GM19240 (cell line): ENCODE measurements around the gene PTPN5.

ENCODE experiments used
- DNase-seq: peaks from one replicate; pipeline ENCODE4 v3.0.0; 2011; ENCODE audit warnings: low spot score; ENCODE audit not compliant: insufficient read length

PTPN5 gene

GRCh38 chr11:18743365-18743764 is 48.2 kb downstream of the PTPN5 start:
- no peak for DNase-seq

GRCh38 chr11:18741783-18742182 is 49.8 kb downstream of the PTPN5 start:
- no peak for DNase-seq

DNA sequence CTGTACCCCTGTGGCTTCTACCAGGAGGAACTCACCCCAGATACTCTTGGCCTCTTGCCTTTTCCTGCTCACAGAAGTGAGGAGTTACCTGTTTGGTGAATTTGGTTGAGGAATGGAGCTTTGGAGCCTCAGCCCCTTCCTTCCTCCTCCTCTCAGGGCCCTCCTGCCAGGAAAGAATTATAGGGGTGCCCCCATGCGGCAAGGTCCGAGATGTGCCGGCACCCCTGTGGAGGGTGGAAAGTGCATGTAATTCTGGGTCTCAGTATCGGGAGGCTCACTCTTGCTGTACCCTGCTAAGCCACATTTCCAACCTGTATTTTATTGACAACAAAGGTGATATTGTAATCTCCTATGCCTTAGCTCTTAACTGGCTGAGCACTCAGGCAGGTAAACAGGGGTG is 51.9 kb downstream of the PTPN5 start:
- DNase-seq = no peak

DNA sequence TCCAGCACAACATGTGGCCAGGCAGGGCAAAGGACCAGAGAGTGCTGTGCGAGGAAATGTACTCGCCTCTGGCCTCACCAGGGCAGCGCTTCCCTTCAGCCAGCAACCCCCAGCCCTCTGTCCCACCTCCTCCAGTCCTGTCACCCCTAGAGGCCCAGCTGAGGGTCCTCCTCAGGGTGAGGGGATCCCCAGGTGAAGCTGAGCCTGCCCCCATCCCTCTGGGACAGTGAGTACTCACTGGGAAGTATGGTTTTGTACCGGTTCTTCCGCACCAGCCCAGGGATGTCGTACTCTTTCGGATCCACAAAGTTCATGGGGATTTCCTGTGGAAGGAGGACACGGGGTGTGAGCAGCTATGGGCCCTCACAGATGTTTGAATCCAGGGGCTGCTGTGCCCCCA is 54.0 kb downstream of the PTPN5 start:
- DNase-seq = no peak

GRCh38 chr11:18736590-18737148 is 54.9 kb downstream of the PTPN5 start:
- DNase-seq = no peak

DNA sequence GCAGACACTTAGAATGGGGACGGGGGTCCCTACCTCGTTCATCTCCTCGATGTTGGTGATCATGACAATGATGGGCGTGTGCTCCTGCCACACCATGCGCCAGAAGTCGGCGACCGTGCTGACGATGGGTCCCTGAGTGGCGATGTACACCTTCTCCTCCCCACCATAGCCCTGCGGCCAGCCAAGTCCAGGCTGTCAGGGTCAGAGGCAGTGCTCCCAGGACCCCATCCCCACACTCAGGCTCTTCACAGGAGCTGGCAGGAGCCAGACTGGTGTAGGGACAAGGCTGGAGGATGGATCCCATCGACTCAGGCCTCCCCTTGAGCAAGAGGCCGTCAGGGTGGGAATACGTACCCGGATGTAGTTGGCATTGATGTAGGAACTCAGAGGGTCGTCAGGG is 58.4 kb downstream of the PTPN5 start:
- DNase-seq = no peak

DNA sequence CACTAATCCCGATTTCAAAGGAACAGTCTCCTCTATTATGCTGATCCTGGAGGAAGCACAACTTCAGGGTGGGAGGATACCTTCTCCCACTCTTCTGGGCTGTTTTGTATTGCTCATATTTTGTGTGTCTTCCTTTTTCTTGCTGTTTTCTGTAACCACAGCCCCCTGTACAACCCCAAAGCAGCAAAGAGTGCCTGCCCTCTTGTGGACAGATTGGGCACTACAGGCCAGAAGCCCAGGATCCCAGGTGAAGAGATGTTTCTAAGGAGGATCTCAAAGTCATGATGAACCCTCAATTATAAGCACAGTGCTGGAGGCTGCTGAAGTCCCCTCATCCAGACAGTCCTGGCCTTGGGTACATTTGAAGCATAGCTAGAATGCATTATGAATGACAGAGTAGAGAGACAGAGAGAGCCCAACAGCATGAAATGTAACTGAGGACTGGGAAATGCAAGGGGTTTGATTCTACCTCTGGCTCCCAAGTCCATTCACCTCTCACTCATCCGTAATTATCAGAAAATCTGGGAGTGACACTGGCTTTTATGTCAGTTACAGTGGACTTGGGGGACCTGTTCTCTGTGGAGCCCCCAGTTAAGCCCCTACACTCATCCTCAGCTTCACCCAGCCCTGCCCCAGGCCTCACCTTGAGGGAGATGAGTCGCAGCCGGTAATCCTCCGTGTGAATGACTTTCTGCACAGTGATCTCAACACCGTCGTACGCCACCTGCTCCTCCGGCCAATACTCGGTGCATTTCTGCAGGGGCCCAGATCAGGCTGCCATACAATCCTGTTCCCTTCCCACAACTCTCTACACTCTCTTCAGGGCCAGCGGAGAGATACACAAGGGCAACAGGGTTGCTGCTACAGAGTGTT is 59.4 kb downstream of the PTPN5 start:
- DNase-seq = peak; percentile 68

GRCh38 chr11:18731441-18731840 is 60.2 kb downstream of the PTPN5 start:
- no peak for DNase-seq

DNA sequence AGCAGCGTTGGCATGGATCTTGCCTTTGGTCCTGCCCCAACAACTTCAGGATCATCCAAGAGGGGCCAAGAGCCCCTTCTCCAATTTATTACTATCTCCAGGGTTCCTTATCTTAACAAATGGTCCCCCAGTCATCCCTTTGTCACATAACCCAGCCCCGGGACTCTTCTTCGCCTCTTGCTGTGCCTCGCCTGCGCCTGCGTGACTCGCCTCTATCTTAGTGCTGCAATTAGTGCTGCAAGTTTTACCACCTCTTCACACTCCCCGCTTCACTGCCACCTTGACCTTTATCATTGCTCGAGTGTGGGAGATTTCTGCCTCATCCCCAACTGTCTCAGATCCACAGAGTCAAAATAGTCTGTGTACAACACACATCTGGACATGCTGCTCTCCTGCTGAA is 61.6 kb downstream of the PTPN5 start:
- no peak for DNase-seq

DNA sequence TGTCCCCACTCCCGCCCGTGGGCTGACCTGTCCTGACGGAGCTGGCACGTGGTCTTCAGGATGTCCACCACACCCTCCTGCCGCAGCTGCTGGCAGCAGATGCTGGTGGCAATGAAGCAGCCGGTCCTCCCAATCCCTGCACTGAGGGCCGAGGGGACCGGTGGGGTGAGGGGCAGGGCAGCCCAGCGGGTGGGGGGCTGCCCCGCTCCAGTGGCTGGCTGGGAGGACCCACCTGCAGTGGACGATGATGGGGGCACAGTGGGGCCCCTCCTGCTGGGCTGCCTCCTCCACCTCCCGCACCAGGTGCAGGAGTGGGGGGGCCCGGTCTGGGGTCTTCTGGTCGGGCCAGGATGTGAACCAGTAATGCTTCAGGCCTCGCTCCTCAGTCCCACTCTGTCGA is 62.2 kb downstream of the PTPN5 start:
- DNase-seq = no peak

DNA sequence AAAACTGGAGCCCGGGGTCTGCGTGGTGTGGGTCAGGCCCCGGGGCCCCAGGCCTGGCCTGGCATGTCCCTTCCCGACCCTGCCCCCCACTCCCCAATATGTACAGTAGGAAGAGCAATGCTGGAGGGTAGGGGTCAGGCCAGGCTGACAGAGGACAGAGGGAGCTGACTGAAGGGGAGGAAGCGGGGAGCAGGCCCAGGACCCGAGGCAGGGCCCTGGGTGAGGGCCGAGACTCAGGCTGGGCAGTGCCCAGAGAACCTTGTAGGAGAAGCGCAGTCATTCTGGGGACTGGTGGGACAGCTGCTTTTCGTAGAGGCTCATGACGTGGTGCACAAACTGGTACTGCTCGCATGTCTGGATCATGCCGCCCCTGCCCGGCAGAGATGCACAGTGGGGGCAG is 62.9 kb downstream of the PTPN5 start:
- no peak for DNase-seq

DNA sequence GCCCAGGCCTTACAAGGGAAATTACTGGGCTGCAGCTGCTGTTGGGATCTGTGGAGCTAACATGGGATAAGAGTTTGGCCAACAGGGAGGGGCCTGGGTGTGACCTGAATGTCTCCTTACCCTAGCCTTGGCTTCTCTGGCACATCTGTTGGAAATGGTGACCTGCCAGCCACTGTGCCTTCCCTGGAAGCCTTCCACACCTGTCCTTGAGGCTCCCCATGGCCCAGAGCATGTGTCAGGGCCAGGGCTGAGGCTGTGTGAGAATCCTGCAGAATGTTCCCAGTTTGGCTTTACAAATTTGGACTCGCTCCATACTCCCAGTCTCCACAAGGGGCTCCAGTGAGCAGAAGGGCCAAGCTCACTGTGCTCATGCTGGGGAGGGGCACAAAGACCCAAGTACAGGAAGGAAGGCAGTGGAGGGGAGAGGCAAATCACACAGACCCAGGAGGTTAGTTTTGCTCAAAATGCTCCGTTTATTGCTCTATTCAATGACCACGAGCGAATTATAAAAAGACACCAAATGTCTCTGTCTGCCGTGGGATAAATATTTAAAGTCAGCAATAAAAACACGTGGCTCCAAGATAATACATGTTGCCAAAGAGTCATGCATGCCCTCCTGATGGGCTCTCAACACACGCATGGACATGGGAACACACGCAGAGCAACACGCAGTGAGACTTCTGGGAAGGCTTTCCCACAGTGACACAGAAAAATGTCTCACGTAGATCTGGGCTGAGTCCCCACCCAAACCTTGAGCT is 63.9 kb downstream of the PTPN5 start:
- peak; percentile 52 for DNase-seq

DNA sequence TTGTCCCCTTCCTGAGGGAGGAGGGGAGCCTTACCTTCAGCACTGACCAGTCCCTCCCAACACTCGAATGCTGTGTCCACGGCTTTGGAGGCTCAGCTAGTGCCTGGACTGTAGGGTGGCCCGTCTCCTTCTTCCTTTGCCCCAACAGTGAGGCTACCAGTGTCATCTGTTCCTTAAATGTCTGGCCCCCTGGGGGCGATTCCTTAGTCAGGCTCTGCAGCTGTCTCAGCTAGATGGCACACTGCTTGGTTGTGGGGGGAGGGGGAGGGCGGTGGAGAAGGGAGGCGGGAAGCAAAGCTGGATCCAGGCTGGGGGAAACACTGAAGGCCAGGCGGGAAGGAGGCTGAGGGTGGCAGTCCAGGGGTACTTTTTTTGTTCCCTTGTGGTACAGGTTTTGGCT is 65.6 kb downstream of the PTPN5 start, which contains the start of gene IGSF22:
Gene IGSF22 (minus strand): TSS at position 149 of the 400 bp plus-strand sequence. CDS start 1,952 bp downstream, outside the sequence.
- no peak for DNase-seq

GRCh38 chr11:18723991-18724390 is 67.6 kb downstream of the PTPN5 start:
- DNase-seq = no peak

DNA sequence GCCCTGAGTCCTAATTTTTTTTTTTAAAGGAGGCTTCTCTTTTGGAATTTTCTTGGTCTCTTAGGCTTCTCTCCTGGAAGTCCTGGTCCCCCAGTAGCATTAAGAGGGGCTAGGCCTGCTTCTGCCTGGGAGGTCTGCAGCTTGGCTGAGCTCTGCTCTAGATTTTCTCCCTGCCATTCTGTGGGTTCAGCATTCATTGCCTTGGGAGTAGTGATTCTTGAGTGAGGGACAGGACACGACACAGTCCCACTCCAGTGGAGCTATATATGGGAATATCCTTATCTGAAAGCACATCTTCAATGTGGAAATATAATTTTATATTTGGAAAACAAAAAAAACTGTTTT is 69.3 kb downstream of the PTPN5 start:
- DNase-seq = no peak

DNA sequence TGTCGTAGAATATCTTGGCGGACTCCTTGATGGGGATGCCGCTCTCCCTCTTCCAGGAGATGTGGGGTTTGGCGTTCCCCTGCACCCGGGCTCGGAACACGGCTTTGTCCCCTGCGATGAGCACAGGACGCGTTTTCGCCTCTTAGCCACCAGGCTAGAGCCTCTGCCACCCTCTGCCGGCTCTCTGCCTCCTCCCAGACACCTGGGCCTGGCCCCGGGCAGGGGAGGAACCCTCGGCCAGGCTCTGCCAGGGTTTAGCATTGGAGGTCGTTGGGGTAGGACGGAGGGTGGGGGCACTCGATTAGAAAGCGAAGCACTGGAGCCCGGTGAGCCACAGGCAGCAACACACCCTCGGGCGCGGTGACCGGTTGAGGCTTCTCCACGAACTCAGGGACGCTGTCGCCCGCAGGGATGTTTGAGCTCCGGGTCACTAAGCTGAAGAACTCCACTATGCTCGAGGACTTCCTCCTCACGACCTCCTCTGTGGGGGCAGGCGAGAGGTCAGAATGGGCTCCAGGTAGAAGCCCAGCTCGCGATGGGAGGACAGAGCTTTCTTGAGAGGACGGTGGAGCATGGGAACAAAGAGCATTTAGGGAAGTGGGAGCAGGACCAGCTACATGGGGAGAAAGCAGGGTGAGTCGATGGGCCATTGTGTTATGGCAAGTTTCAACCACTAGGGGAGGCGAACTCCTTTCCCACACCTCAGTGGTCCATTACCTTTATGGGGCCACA is 69.9 kb downstream of the PTPN5 start:
- peak; percentile 51 for DNase-seq

- peak; percentile 43 for DNase-seq
These were observed 70.6 kb downstream of the PTPN5 start for GRCh38 chr11:18720808-18721560.

DNA sequence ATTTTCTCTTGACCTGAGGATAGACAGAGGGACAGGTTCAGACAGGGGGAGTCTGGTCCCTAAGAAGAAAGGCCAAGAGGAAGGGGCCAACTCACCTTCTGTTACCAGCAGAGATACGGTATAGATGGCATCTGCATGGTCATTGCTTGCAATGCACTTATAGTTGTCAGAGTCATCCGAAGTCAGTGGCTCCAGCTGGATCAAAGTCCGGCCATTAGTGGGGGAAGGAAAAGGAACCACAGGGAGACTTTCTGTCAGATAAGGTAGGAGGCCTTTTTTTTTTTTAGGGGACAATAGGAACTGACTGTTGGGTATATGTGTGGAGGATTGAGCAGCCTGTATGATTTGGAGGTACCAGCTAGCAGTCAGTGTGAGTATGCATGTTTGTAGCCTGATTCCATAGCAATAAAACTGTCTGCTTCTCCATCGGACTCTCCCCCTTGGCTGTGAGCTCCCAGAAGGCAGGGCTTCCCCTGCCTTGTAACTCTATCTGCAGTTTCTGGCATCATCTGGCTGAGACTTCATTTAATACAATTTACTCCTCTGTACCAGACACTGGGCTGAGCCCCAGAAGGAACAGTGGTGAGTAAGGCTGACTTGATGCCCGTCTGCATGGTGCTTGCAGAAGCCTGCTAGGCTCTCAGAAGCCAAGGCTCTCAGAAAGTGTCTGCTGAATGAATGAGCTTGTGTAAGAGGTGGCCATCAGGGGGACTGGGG is 71.3 kb downstream of the PTPN5 start:
- no peak for DNase-seq

GRCh38 chr11:18715476-18715875 is 76.1 kb downstream of the PTPN5 start:
- no peak for DNase-seq

DNA sequence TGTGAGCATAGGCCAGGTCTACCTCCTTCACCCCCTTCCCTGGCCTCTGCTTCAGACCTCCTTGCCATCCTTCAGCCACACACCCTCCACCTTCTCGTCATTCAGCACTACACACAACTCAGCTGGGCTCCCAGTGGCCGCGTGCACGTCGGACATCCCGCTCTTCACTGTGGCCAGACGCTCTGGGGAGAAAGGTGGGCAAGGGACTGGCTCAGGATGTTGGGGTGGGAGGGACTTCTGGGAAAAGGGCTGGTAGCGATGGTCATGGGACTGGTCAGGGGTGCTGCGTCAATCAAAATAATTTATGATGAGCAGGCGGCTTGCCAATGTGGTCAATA is 77.2 kb downstream of the PTPN5 start:
- DNase-seq = no peak
